ENCODE measurements around the gene CBARP.
"Not testable (repeated sequence)": the region's sequence is repeated elsewhere in the genome, so short reads cannot be mapped to it uniquely, and the experiment has no call there.

The CBARP gene

DNA sequence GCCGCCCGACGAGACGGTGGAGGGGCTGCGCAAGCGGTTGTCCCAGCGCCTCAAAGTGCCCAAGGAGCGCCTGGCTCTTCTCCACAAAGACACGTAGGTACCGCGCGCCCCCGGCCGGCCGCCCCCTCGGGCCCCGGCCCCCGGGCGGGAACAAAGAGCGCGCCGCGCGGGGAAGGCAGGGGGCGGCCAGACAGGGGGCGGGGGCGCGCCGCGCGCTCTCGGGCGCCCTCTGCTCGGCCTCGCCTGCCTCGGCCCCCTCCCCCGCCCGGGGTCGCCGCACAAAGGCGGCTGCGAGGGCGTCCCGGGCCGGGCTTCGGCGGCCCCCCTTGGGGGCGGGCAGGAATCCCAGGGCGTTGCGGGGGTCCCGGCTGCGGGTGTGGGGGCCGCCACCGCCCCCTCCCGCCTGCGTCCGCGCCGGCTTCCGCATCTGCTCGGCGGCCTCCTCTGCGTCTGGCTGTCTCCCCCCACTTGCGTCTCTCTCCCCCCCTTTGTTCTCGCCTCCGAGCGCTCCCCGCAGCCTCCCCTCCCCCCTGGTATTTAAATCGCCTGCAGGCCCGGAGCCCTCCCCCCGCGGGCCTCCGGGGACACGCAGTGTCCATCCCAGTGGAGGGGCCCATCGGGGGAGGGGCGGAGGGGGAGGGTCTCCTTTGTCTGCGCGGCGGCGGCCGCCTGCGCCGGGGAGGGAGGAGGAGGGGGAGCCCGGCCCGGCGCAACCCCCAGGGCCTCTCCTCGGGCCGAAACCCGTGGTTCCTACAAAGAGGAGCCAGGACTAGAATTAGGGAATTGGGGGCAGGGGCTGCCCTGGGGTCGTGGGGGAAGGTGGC lies 12.8 kb upstream of the CBARP start:
- DNase-seq: peak; percentile 51 to 64

DNA sequence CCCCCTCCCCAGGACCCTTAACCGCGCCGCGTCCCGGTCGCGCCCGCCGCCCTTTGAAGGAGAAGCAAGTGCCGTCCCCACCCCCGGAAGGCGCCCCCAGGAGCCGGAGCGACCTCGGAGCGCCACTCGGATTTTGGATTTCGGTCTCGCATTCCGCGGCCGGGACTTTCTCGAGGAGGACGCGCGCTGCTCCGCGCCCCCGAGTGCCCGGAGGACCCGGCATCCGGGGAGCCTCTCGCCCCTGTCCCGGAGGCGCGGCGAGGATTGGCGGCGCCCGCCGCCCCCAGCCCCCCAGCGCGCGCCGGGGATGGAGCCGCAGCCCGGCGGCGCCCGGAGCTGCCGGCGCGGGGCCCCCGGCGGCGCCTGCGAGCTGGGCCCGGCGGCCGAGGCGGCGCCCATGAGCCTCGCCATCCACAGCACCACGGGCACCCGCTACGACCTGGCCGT lies 12.2 kb upstream of the CBARP start:
- DNase-seq: no peak

DNA sequence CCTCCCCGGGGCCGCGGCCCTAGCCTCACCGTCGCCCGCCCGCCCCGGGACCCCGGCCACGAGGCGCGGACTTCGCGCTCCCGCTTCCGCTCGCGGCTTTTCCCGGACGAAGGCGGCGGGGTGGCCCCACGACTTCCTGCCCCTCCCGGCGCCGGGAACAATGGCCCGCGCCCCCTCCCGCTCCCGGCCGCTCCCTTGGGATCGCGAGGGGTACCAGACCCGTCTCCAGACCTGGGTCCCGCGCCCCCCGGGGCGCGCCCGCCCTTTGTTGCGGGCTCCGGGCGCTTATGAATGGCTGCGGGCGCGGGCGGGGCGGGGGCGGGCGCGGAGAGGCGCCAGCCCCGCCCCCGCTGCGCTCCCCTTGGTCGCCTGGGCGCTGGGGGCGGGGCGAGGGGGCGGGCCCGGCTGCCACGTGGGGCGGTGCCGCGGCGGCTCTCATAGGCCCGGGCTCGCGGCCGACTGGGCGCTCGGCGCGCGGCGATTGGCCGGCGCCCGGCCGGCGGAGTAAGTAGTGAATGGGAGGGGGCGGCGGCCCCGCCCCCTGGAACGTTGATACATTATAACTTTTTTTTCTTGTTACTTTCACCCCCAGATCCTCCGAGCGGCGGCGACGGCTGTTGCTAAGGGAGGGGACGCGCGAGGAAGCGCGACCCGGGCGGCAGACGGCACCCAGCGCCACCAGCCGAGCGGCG lies 11.6 kb upstream of the CBARP start:
- peak; percentile 92 to 94 for DNase-seq

DNA sequence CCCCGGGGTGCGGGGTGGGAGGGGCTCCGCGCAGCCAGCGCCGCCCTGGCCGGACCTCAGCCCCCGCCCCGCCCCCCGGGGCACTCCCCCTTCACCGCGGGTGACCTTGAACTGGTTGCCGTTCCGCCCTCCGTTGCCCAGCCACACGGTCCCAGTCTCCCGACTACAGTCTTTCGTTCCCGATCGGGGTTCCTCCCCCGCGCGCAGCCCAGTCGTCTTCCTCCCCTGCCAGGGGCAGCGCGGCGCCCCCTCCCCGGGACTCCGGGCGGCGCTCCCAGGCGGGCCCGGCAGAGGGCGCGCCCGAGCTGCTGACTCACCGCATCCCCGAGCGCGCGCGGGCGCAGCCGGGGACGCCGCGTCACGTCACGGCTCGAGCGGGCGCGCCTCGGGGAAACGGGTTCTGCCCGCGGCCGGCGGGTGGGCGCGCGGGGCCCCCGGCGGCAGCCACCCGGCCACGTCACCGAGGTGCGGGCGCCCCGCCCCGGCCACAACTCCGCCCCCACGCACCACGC lies 11.0 kb upstream of the CBARP start:
- peak; percentile 83 to 87 for DNase-seq

DNA sequence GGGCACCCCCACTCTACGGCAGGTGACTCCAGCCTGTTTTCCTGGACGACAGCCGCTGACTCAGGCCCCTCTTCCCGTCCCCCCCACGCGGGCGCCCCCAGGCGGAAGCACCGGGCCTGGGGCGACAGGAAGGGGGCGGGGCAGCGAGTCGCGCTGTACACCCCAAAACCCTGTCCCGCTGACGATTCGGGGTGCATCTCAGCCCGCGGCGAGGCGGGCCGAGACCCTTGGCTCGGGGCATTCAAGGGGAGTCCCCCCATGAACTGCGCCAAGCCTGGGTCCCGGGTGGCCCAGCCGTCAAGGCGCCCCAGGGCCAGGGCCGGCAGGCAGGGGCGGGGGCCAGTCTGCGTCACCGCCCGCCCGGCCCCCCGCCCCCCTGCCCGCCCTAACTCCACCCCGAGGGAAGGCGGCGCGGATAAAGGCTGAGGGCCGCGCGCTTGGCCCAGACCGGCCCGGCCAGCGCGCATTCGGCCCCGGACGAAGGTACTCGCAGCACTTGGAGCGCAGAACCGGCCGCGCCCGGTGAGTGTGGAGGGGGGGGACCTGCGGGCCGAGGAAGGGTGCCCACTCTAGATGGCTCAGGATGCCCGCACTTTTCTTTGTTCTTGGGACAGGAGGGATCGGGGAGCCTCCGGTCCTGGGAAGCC lies 10.5 kb upstream of the CBARP start, which contains the start of gene MIDN:
MIDN (plus strand) TSS at position 445 of the 647 bp plus-strand sequence. CDS start 1,714 bp downstream, outside the sequence.
- peak; percentile 69 to 77 for DNase-seq

DNA sequence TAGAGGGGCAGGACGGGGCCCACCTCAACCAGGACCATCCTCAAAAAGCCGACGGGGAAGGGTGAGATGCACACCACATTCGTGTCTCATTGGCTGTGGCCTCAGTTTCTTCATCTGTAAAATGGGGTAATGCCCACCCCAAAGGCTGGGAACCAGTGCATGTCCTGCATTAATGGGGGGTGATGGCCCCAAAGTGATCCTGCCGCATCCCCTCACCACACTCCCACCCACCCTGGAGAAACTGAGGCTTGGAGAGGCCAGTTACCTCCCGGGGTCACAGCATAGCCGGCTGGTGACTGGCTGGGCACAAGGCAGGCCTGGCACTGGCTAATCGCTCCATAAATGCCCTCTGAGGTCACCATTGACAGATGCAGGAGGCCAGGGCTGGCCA lies 9.9 kb upstream of the CBARP start:
- no peak for DNase-seq

DNA sequence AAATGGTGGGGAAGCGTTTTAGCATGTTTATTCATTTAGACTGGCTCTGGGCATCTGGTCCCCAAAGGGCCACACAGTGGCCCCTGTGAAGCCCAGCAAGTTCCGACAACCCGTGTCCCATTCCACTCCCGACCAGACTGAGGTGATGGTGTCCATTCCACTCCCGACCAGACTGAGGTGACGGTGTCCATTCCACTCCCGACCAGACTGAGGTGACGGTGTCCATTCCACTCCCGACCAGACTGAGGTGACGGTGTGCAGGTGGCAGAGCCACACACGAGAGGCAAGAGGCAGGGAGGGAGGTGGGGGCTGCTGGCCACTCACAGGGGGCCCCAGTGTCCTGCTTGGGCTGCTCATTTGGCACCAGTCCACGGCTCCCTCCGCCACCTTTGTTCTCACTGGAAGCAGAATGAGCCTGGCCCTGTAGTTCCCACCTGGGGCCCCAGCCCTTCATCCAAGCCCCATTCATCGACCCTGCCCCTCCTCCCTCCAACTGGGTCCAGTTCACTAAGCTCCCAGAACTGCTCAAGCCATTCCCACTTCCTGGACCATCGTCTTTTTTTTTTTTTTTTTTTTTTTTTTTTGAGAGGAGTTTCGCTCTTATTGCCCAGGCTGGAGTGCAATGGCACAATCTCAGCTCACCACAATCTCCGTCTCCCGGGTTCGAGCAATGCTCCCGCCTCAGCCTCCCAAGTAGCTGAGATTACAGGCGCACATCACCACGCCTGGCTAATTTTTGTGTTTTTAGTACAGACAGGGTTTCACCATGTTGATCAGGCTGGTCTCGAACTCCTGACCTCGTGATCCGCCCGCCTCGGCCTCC lies 8.7 kb upstream of the CBARP start:
- not testable (repeated sequence) for DNase-seq

DNA sequence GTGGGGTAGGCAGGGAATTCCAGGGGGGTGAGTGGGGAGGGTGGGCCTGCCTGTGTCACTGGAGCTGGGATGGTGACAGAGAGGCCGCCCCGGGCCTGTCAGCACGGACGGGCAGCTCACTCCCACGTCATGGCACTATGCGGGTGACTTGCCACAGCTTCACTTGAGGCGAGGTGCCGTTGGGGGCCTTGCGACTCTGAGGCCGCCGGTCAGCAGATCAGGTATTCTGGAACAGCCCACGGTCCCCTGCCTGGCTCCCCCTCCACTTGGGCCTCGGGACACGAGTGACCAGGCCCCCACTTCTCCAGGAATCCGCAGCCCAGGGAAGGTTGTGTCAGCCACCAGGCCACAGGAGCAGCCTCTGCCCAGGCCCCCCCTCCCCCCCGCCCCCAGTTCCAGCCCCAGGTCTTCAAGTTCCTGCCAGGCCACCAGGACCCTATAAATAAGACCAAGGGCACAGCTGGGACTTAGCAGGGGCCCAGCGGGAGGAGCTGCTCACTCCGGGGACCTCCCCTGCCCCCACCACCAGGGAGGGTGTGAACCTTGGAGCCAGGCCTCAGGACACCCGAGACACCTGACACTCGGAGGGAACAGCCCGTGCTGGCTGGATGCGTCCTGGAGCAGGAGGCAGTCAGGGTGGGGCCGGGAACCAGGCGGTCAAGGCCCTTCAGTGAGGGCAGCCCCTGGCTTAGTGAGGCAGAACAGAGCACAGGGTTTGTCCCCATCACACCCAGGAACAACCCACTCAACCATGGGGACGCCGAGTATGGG lies 7.9 kb upstream of the CBARP start:
- no peak for DNase-seq

DNA sequence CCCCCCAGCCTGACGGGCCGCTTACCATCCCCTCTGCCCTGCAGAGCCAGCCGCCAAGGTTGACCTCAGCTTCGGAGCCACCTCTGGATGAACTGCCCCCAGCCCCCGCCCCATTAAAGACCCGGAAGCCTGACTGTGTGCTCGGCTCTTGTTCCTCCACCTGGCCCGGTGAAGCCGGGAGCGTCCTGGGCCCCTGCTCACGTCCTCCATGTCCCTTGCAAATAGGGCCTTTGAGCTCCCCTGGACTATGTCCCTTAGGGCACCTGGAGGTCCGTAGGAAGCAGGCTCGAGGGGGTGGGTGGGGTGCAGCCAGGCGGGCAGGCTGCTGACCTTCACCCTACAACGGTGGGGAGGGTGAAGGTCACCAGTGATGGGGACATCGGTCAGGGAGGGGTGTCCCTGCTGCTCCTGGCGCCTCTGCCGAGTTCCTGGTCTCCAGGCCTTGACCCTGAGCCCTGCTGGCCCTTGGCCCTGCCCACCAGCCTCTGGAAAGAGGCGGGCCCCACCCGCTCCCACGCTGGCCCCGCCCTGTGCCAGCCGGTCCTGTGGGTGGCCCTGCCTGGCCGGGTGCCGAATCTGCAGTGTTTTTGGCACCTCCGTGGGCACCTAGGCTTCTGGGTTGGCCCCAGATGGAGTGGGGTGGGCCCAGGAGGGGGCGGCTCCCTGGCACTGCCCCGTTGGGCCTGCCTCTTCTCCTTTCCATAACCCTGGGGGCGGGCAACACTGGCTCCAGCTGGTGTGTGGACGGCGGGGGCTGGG lies 7.1 kb upstream of the CBARP start:
- no peak for DNase-seq

DNA sequence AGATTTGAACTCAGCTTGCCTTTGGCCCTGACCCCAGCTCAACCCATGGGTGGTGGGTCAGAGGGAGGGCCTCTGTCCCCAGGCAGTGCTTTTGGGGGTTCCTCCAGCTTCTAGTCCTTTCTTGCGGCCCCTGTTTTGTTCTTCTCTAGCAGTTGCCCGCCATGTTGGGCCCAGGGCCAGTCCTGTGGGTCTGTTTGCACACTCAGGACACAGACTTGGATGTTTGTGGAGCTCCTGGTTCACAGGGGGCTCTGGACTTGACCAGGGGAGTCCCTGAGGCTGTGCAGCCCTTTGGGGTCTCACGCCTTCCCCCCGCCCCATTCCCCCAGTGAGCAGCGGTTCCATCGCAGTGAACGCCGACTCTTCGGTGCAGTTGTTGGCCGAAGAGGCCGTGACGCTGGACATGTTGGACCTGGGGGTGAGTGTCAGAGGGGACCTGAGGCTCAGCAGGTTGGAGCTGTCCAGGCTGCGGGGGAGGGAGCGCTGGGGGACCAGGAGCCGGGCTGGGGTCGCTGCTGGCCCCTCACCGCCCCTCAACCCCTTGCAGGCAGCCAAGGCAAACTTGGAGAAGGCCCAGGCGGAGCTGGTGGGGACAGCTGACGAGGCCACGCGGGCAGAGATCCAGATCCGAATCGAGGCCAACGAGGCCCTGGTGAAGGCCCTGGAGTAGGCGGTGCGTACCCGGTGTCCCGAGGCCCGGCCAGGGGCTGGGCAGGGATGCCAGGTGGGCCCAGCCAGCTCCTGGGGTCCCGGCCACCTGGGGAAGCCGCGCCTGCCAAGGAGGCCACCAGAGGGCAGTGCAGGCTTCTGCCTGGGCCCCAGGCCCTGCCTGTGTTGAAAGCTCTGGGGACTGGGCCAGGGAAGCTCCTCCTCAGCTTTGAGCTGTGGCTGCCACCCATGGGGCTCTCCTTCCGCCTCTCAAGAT lies 6.2 kb upstream of the CBARP start:
- DNase-seq: peak; percentile 84 to 88

DNA sequence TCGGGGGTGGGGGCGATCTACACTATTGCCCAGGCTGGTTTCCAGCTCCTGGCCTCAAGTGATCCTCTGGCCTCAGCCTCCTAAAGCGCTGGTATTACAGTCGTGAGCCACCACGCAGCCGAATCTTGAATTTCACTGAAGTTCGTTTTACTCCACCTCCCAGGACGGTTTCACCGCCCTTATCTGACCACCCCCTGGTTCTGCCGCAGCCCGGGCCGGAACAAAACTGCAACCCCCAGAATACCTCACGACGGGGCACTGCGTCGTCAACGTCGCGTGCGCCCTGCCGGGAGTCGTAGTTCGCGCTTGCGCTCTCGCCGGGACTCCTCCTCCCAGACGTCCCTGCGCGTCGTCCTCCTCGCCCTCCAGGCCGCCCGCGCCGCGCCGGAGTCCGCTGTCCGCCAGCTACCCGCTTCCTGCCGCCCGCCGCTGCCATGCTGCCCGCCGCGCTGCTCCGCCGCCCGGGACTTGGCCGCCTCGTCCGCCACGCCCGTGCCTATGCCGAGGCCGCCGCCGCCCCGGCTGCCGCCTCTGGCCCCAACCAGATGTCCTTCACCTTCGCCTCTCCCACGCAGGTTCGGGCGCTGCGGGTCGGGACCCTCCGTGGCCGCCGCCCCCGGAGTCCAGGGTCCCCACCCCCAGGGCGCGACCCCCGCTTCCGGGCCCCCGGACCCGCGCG lies 3.8 kb upstream of the CBARP start, which contains the start of gene ATP5F1D:
ATP5F1D (plus strand) TSS at position 335 of the 679 bp plus-strand sequence; CDS start at position 435, 100 bp downstream.
- peak; percentile 90 to 94 for DNase-seq

DNA sequence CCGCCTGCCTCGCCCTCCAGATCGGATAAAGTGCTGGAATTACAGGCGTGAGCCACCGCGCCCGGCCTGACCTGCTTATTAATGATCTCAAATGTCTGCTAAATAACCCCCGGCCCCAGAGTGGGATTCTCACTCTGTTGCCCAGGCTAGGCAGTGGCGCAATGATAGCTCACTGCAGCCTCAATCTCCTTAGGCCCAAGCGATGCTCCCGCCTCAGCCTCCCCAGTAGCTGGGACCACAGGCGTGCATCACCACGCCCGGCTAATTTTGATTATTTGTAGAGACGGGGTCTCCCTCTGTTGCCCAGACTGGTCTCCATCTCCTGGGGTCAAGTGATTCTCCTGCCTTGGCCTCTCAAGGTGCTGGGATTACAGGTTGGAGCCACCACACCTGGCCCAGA lies 3.1 kb upstream of the CBARP start:
- DNase-seq: no peak

DNA sequence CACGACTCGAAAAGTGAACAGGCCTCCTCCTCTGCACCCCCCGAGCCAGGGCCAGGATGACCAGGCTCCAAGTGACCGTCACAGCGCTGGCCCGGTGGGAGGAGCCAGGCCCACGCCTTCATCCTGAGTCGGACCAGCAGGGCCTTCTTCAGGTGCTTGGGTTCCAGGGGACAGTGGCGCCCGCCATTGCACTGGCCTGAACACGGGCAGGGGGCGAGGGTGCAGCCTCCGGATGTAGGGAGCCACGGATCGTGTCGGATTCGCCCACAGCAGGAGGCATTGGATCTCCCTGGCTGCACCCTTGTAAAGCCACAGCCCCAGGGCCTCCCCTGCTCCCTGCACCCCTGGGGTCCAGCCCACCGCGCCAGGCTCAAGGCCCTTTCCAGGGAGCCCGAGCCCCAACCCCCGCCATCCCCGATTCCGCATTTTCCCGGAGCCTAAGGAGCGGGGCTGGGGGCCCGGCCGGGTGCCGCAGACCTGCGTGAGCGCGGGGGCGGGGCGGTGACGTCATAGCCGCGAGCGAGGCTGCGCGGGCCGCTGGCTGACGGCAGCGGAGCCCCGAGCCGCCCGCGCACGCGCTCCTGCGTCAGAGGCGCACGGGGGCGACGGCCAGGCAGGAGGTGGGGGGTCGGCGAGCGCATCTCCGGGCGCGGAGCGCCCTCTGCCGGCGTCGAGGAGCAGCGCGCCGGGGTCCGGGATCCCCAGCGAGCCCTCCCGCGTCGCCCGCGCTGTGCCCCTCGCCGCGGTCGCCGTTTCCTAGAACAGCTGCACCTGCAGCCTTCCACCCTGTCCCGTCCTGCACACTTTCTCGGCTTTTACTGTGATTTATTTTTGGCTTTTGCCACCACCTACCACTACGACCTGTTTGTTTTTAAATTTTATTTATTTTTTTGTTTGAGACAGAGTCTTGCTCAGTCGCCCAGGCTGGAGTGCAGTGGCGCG lies 2.3 kb upstream of the CBARP start:
- peak; percentile 93 to 97 for DNase-seq

DNA sequence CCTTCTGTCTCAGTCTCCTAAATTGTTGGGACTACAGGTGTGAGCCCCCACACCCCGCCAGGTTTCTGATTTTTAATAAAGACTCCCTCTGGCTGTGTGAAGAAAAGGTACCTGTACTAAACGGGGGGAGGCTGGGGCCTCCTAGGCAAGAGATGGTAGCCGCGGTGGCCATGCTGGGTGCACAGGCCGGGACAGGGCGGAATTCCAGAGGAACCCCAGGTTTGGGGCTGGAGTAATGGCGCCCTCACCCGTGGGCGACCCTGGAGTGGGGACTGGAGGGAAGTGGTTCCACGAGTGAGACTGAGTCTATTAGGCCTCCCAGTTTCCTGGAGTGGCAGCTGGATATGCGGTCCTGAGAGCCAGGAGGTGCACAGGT lies 1.6 kb upstream of the CBARP start:
- DNase-seq: no peak

DNA sequence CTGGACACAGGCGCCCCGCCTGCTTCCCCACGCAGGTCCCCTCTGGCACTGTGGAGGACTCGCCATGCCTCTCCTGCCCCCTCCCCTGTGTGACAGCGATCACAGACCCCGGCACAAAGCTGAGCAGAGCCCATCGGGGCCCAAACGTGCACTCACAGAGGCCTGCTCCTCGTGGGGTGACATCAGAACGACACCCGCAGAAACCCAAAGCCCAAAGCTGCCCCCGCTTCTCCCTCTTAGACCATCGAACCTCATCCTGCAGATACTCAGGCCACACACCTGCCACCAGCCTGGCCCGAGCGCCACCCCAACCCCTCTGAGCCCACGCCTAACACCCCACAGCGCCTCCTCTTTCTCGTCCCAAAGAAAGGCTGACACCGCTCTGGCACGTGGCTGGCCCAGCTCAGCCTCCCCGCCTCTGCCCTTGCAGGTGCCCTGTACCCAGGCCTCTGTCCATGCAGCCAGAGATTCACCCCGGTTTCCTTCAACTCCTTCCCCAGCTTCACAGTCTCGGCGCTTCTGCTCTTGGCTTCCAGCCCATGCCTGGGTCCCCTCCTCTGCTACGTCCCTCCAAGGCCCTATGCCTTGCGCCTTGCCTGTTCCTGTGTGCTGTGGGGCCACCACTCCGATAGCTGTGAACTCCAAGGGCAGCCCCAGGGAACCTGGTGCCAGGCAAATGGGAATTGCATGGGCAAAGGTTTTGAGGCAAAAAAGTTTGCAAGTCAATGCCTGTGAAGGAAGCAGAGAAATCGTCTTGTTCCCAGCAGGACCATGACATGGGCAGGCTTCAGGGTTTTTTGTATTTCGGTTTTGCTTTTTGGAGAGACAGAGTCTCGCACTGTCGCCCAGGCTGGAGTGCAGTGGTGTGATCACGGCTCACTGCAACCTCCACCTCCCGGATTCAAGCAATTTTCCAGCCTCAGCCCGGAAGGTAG lies 831 bp upstream of the CBARP start:
- DNase-seq: no peak

DNA sequence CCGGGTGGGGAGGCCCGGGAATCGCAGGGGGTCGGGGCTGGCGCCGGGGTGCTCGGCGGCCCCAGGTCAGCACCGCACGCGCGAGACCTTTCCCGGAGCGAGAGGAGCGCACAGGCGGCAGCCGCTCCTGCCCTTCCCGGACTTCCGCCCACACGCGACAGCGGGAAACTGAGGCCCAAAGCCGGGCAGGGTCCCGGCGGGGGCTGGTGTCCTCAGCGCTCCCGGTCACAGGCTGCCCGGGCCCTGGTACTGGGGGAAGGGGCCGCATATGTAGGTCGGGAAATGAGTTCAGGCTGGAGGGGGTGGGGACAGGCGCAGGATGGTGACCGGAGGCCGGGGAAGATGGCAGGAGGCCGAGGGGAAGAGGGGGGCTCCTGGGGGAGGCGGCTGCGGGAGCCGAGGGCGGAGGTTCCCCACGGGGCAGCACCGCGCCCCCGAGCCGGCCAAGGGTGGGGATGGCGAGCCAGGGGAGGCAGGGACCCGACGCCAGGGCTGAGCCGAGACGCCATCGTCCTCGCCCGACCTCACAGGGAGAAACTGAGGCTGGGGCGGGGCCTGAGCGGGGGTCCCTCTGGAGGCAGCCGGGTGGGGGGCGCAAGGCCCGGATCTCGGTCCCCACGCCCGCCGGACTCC lies 662 bp downstream of the CBARP start:
- no peak for DNase-seq
